IPS DF 4.7 (cell line): Measurements from ENCODE around the gene SHKBP1.

Experiments
- DNase-seq: peaks from one replicate; pipeline ENCODE4 v3.0.0-alpha.2; 2013; ENCODE audit warnings: low spot score; ENCODE audit errors: extremely low read depth

SHKBP1 gene

DNA sequence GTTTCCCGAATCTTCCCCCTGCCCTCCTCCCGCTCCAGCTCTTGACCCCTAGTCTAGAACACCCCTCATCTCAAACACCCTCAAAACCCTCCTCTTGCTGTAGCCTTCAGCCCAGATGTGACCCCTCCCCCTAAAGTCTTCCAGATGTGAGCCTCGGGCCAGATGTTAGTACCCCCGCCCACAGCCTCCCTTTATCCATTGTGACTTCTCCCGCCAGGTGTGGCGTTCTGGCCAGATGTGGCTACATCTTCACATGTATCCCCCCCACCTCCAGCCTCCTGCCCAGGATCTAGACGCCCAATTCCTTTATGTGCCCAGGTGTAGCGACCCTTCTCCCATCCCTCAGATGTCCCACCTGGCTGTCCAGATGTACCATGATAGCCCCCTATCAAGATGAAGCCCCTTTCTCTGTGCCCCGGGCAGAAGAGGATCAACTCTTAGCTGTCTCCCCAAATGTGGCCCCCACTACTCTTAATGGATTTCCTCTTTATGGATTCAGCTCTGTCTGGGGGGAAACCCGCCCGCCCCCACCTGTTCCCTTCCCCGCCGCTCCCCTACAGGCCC is 24.0 kb downstream of the SHKBP1 start:
- DNase-seq = no peak

DNA sequence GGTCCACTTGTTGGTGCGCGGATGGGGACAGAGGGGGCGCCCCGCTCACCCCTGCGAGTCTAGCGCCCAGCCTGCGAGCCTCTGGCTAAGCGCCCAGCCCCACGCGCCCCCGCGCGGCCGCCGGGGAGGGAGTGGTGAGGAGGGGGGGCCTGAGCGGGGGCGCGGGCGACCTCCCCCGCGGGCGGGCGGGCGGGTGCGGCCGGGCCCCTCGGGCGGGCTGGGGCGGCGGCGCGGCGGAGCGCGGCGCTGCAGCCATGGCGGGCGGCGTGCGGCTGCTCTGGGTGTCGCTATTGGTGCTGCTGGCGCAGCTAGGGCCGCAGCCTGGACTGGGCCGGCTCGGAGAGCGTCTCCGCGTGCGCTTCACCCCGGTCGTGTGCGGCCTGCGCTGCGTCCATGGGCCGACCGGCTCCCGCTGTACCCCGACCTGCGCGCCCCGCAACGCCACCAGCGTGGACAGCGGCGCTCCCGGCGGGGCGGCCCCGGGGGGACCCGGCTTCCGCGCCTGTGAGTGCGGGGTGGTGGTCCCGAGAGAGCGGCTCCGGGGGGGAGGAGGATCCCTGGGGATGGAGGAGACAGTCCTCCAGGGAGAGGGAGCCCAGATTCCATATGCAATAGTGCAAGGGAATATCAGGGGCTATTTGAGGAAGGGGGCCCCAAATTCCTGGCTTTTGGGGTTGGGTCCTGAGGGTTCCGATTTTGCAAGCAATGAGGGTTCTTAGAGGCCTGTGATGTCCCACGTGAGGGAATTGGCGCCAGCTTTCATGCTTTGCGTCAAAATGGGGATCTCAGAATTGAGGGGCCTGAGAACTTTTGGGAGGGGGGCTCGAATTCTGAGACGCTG is 24.7 kb downstream of the SHKBP1 start, which contains the start of gene LTBP4:
Gene LTBP4 (plus strand): TSS at position 236 of the 841 bp plus-strand sequence. CDS start 19 bp downstream, at position 255.
- DNase-seq = no peak

DNA sequence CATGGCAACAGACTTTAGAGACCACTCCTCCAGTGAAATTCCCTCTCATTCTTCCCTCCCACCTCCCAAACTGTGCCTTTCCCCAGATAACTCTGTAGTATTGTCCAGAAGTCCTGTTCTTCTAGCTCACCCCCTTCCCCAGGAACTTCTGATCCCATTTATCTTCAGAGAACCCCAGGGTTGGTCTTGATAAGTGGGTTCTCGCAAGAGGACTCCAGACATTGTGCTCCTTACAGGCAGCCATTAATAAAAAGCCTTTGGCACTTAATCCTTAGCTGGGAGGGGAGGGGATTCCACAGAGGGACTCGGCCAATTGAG is 26.4 kb downstream of the SHKBP1 start:
- DNase-seq = no peak

DNA sequence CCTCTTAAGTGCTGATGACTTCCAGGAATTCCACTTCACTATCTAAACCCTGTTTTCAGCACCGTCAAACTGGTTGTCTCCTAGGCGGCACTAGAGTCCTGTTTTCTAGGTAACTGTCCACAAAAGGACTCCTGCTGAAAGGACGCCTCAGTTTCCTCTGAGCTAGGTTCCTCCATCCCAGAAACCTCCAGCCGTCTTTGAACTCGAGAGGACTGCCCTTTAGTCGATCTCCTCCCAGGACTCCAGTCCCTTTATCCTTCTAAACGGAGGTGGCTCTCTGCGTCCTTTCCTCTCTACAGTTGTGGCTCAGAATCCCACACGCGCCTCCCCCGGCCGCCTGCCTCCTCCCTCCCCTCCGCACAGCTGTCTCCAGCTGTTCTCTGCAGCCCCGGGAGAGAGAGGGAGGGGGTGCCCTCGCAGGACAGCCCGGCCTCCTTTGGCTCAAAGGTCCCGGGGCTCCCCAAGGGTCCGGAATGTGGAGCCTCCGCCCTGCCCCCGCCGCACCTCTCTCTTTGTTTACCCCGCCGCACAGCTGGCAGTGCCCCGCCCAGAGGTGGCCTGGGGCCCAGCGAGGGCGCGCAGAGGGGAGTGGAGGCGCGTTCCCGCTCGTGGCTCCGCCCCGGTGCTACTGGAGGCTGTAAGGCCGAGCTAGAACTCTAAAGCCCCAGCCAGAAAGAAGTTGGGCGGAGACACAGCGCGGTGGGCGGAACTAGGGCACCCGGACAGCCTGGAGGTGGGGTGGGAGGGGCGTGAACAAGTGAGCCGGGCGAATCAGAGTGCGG is 26.9 kb downstream of the SHKBP1 start:
- DNase-seq = no peak

DNA sequence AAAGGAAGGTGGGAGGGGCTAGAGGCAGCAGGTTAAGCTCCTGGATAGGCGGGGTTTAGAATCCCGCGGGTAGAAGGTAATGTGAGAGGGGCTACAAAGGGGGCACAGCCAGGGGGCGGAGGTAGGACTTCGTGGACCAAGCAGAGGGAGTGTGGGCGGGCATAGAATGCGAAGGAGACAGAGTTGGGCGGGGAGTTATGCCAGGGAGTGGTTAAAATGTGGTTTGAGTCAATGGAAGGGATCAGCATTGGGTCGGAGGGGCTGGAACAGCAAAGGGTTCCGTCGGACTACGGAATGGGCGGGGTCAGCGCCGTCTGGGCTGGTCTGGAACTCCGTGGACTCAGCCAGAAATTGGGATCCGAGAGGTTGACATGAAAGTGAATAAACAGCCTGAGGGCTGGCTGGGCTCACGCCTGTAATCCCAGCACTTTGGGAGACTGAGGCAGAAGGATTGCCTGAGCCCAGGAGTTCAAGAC is 27.5 kb downstream of the SHKBP1 start:
- peak; percentile 97 for DNase-seq

DNA sequence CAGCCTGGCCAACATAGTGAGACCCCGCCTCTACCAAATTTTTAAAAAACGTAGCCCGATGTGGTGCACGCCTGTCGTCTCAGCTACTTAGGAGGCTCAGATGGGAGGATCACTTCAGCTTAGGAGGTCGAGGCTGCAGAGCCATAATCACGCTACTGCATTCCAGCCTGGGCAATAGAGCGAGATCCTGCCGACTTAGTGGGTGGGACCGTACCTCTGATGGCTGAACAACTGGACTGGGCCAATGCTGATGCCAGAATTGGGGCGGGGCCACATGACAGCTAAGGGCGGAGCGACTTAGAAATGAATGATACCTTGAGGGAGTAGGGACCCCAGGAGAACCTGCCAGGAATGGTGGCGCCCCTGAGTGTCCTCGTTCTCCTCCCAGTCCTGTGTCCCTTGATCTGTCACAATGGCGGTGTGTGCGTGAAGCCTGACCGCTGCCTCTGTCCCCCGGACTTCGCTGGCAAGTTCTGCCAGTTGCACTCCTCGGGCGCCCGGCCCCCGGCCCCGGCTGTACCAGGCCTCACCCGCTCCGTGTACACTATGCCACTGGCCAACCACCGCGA is 28.1 kb downstream of the SHKBP1 start:
- no peak for DNase-seq

DNA sequence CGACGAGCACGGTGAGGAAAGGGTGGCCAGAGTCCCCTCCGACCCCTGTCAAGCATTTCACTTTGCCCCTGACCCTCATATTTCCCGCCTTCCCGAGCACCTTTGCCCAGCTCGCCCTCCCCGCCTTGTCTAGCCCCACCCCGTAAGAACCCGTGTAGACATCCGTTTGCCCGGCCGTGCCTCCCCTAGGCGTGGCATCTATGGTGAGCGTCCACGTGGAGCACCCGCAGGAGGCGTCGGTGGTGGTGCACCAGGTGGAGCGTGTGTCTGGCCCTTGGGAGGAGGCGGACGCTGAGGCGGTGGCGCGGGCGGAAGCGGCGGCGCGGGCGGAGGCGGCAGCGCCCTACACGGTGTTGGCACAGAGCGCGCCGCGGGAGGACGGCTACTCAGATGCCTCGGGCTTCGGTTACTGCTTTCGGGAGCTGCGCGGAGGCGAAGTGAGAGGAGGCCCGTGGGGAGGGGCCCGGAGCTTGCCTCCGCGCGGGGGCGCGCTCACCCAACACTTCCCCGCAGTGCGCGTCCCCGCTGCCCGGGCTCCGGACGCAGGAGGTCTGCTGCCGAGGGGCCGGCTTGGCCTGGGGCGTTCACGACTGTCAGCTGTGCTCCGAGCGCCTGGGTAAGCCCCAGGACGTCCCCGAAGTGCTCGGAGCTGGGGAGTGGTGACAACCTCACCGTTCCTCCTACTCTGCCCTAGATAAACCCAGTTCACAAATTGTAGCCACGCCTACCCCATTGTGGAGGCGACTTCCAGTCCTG is 28.7 kb downstream of the SHKBP1 start:
- no peak for DNase-seq

DNA sequence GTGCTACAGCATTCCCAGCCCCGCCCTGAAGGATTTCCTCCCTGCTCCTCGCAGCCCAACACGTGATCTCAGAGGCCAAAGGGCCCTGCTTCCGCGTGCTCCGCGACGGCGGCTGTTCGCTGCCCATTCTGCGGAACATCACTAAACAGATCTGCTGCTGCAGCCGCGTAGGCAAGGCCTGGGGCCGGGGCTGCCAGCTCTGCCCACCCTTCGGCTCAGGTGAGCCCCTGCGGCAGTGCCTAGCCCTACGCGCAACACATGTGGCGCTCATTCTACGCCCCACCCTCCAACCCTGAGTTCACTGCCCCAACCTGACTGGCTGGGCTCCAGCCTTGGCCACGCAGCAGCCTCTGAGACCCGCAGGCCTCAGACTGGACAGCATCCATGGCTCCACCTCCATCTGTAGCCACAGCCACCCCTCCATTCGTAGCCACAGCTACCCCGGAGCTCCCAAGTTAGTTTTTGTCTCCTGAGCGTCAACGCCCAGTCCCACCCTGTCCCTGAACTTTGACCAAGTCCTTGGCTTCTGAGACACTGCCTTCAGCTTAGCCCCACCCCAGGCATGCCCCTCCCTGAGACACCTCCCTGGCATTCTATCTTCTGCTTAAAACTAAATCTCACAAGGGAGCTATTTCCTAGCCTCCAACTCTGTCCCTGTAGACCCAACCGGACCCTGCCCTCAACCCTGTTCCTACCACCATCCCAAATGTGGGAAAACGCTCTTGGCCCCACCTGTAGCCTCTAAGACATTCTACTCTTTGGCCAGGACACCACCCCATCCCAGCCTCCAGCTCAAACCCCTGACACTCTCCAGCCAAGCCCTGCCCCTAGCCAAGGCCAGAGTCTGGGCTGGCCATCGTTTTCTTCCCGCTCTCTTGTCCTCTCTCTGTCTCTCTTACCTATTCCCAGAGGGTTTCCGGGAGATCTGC is 30.9 kb downstream of the SHKBP1 start:
- no peak for DNase-seq

DNA sequence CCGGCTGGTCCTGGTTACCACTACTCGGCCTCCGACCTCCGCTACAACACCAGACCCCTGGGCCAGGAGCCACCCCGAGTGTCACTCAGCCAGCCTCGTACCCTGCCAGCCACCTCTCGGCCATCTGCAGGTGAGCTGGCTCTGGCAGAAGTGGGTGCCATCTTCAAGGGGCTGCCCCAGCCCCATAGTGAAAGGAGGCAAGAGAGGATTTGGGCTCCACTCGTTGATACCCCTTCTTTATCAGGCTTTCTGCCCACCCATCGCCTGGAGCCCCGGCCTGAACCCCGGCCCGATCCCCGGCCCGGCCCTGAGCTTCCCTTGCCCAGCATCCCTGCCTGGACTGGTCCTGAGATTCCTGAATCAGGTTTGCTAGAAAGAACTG is 31.6 kb downstream of the SHKBP1 start:
- no peak for DNase-seq

DNA sequence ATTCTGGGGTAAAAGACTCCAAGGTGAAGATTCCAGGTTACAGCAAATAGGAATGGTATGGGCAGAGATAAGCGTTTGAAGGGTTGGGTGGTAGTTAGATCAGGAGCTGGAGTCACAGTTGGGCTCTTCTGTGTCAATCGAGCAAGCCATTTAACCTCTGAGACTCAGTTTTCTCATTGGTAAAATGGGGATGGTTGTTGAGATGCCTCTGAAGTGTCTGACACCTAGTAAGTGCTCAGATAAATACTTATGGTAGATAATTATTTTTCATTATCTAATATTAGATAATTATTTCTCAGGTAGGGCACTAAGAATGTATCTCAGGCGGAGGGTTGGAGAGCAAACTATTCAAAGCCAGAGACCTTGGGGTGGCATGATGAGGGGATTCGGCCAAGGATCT is 32.3 kb downstream of the SHKBP1 start:
- DNase-seq = no peak

DNA sequence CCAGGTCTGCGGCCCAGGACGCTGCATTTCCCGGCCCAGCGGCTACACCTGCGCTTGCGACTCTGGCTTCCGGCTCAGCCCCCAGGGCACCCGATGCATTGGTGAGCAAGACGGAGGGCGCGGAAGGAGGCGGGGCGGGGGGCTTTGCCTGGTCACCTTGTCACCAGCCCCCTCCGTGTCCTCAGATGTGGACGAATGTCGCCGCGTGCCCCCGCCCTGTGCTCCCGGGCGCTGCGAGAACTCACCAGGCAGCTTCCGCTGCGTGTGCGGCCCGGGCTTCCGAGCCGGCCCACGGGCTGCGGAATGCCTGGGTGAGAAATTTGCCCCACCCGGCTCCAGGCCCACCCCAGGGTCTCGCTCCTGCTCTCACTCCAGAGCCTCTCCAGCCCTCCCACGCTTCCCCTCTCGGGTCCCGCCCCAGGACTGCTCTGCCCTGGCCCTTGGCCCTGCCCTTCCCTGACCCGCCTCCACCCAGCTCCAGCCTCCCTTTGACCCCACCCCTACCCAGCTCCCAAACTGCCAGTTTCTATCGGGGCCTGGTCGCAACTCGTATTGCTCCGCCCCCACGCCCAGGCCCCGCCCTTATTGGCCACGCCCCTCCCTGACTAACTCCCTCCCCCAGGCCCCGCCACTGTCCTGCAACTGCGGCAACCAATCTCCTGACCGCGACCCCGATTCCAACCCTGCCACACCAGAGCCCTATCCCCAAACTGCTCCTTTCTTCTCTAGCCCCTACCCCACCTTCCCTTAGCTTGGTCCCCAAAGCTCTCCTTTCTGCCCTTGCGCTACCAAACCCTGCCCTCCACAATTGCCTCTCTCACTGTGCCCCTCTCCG is 33.1 kb downstream of the SHKBP1 start:
- peak; percentile 69 for DNase-seq

DNA sequence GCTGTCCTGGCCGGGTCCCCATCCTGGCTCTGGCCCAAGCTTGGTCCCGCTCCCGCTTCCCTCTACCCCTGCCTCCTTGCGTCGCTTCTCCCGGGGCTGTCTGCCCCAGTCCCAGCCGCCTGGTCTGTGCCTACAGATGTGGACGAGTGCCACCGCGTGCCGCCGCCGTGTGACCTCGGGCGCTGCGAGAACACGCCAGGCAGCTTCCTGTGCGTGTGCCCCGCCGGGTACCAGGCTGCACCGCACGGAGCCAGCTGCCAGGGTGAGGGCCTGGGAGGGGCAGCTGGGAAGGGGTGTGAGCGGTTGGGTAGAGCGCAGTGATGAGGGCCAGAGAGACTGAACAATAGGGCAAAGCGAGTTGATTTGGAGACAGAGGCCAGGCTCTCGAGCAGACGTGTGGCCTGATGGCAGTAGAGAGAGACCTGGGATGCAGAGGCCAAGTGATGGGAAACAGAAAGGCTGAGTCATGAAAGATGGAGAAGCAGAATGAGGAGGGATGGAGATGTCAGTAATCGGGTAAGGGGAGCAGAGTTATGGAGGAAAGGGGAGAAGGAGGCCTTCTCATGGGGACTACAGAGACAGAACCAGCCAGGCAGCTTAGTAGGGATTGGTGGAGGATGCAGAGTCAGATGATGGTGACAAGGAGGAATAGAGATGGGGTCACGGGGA is 33.9 kb downstream of the SHKBP1 start:
- DNase-seq = no peak

DNA sequence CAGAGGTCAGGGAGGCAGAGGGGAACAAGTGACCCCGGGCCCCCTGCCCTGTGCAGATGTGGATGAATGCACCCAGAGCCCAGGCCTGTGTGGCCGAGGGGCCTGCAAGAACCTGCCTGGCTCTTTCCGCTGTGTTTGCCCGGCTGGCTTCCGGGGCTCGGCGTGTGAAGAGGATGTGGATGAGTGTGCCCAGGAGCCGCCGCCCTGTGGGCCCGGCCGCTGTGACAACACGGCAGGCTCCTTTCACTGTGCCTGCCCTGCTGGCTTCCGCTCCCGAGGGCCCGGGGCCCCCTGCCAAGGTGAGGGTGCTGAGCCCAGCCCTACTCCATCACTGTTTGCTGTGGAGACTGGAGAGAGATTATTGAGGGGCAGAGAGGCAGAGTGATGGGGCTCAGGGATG is 34.4 kb downstream of the SHKBP1 start:
- no peak for DNase-seq

DNA sequence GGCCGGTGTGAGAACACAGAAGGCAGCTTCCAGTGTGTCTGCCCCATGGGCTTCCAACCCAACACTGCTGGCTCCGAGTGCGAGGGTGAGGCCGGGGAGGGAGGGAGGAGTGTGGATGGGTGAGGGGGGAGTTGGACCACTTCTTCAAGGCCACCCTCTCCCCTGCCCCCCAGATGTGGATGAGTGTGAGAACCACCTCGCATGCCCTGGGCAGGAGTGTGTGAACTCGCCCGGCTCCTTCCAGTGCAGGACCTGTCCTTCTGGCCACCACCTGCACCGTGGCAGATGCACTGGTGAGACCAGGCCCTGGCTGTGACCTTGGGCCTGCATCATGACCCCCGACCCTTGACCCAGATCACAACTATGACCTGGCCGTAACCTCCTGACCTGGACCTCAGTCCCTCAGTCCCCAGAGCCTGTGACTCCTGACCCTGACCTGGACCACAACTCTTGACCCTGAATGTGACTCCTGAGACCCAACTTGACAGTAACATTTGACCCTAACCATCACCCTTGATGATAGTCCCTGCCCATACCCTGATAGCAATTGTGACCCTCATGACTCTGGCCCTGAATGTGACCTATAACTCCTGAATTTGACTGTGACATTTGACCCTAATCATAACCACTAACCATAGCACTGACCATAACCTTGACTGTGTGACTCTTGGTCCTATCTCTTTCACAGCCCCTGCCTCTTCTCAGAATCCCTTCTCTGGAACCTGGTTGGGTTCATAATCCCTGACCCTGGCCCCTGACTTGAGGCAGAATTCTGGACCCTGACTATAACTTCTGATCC is 35.4 kb downstream of the SHKBP1 start:
- DNase-seq = no peak

DNA sequence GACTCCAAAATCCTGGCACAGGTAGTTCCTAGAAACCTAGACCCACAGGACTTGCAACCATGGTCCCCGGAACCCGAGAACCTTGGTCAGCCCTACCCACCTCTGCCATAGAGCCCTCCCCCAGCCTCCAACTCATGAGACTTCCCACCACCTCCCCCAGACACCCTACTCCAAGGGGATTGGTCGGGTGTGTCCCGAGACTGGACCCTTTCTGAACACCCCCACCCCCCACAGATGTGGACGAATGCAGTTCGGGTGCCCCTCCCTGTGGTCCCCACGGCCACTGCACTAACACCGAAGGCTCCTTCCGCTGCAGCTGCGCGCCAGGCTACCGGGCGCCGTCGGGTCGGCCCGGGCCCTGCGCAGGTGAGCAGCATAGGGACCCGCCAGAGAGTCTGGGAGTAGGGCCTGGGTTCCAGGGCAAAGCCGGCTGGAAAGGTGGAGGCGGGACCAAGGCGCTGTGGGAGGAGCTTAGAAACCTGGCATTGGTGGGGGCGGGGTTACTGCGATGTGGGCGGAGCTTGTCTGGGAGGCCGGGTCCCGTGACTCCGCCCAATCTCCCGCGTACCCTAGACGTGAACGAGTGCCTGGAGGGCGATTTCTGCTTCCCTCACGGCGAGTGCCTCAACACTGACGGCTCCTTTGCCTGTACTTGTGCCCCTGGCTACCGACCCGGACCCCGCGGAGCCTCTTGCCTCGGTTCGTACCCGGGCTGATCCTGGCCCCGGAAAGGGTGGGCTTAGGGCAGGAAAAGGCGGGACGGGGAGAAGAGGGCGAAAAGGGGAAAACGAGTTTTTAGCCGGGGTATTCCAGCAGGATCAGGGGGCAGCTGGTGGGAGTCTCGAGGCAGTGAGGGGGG is 36.4 kb downstream of the SHKBP1 start:
- DNase-seq = no peak

DNA sequence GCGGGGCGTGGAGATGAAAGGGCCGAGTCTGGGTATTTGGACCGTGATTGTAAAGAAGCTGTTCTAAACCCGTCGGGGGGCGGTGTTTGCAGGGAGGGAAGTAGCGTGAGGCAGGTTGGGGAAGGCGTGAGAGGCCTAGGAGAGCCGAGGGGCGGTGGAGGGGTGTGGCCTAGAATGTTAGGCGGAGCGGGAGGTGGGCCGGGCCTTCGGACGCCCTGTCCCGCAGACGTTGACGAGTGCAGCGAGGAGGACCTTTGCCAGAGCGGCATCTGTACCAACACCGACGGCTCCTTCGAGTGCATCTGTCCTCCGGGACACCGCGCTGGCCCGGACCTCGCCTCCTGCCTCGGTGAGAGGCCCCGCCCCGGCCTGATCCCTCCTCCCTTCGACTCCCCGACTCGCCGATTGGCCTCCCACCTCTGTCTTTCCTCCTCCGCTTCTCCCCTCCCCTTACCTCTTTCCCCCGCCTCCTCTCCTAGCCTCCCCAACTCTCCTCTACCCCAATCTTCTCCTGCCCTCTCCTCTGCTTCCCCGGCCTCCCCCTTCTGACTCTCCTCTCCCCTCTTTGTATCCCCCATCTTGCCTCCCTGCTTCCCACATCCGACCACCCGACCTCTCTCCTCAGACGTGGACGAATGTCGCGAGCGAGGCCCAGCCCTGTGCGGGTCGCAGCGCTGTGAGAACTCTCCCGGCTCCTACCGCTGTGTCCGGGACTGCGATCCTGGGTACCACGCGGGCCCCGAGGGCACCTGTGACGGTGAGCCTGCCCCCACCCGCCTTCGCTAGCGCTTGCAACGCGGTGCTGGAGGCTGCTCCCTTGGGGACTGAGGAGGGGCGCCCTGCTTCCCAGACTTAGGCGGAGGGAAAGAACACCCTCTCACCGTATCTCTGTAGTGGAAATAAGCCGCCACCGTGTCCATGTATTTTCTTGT is 37.3 kb downstream of the SHKBP1 start:
- DNase-seq = peak; percentile 33
